HG03378 (cell line): ENCODE results near the gene SVIL.
"Not testable (repeated sequence)": the region's sequence is repeated elsewhere in the genome, so short reads cannot be mapped to it uniquely, and the experiment has no call there.

Source experiments
- ATAC-seq: cut with Tn5 transposase; IDR thresholded peaks from one replicate; pipeline ENCODE4 v1.9.1; 2021; ENCODE audit warnings: mild to moderate bottlenecking, moderate library complexity; ENCODE audit not compliant: unreplicated experiment

The SVIL gene

GRCh38 chr10:29649561-29650551 lies 15.1 kb upstream of the SVIL start:
- no peak for ATAC-seq

DNA sequence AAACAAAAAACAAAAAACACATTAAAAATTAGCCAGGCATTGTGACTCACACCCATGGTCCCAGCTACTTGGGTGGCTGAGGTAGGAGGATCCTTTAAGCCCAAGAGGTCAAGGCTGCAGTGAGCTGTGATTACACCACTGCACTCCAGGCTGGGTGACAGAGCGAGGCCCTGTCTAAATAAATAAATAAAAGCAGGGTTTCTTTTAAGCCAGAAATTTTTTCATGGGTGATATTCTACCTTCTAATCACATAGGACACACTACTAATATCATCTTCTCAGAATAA lies 14.2 kb upstream of the SVIL start:
- no peak for ATAC-seq

DNA sequence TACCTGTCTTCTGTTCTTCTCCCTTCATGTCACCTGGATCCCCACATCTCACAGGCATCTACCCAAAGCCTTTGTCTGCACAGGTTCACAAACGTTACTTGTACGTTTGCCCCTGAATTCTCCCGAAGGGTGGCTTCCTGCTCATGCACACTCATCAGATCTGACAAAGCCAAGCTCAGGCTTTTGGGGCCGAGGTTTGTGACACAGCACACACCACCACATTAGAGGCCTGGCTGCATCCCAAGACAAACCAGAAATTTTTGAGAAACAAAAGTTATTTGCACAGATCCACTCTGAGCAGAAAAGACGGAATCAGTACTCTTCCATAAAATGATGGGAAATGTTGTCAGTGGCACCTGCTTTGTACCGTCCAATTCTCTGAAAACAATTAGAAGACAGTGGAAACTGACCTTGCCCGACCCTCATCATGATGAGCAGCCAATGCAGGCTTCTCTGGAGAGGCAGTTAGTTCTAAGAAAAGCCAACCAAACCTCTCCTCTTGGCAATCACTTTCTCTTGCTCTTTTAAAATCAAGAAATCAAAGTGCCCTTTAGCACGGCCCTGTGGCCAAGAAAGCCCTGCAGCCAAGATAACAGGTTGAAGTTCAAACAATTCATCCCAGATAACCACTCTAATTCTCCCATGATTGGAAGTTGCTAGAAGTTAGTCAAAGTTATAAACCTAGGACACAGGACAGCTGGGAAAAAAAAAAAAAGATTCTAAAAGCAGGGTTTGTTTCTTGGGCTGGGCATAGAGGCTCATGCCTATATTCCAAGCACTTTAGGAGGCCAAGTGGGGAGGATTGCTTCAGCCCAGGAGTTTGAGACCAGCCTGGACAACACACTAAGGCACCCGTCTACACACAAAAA lies 13.6 kb upstream of the SVIL start:
- no peak for ATAC-seq

DNA sequence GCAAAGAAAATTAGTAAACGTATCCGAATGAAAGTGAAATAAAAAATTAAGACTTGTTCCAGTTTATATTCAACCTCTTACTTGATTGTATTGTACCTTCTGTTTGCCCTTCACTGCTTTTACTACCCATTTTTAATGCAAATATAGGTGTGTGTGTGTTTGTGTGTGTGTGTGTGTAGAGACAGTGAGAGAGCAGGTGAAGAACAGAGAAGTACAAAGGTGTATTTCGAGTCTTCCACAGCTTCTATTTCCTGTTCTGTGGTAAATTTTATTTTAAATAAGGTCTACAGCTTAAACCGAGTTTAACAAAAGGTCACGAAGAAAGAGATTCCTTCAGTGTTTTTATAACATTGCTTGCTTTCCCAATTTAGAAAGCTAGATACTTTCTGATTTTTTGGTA lies 12.7 kb upstream of the SVIL start:
- no peak for ATAC-seq

DNA sequence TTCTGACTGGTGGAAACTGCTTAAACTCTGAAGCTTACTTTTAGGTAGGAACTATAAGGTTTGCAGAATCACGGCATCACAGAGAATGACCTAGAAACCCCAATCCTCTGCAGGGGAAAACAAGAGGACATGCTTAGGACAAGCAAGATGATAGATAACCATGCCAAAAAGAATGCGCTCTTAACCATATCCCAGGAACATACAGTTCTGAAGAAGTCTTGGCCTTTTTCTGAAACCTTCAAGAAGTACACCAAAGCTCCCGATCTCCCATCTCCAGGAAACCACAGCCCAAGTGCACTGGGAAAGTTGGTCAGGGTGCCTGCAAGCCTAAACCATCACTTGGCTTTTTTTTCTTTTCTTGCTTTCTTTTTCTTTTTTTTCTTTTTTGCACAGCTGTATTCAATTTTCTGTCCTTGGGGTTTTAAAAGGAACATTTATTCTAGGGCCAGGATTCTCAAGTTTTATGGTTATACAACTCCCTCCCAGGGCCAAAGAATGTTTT lies 12.2 kb upstream of the SVIL start:
- ATAC-seq: no peak

DNA sequence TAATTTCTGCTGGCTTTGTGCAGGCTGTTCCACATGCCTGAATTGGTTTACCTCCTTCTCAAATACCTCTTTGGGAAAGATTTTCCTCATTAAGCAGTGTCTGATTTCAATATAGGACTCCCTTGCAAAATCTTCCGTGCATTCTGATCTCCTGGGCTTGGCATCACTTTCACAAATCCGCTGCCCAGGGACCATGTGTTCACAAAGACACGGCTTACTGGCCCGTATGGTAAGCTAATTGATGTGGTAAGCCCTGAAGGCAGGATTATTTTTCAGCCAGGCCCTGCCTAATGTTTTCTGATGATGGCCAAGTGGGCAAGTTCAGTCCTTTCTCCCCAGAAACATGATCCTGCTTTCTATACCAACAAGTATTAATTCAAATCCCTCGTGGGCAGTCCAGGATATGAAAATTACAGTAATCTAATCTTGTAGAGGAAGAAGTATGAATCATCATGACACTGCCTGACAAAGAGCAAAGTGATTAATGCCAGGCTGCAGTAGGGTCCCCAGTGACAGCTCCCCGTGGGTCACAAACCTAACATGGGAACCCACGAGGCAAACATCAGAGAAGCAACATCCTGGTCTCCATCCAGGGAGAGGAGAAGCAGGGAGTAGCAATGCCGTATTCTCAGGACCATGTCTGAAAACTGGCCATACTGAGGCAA lies 11.6 kb upstream of the SVIL start:
- ATAC-seq: no peak

DNA sequence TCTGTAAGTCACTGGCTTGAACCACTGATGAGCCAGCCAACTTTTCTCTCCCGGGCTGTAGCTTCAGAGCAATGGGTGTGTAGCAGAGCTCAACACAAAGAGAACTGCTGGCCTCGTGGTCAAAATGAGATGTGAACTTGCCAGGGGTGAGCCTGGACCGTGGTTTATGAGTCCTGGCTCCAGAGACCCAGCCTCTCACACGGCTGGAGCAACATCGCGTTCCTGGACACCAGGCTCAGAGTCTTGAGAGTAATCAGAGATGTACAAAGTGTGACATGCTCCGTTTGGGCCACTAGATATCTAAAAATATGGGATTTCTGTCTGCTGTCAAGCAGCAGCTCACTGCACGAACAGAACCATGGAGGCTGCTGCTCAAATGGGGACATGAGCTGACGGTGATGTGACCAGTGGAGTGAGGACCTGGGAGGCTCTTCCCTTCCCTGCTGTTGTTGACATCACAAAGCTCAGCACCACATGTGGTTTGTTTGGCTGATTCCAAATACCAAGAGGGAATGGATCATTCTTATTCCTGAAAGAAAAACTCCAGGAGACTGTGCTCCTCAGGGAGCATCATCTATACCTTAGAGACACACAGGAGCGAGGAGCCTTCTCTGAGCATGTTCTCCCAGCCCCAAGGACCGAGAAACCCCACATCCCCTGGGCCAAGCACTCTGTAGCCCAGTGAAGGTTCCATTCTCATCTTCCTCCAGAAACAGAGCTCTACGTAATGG lies 9.2 kb upstream of the SVIL start:
- no peak for ATAC-seq

- no peak for ATAC-seq
These were observed 8.2 kb upstream of the SVIL start for GRCh38 chr10:29642990-29643389.

- ATAC-seq: no peak
These were observed 2.8 kb upstream of the SVIL start for GRCh38 chr10:29637537-29637936.

GRCh38 chr10:29636178-29636577 lies 1.4 kb upstream of the SVIL start:
- no peak for ATAC-seq

GRCh38 chr10:29635711-29636144 lies 957 bp upstream of the SVIL start:
- ATAC-seq: peak; percentile 78

DNA sequence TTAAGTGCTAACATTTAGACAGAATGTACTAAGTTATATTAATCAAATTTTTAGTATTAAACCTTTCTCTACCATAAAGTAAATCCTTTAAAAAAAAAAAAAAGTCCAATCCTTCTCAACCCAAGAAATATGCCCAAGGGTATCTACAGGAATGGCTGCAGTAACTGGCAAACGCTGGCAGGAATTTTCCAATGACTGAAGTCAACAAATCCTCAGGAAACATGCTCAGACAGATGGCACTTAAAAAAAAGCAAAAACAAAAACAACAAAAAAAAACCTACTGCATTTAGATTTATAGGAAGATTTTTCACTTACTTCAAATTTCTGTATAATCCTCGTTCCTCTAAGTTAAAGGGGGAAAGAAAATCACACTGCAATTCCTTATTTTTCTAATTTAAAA lies 666 bp downstream of the SVIL start:
- no peak for ATAC-seq

- no peak for ATAC-seq
These were observed 3.8 kb downstream of the SVIL start for GRCh38 chr10:29631049-29631339.

GRCh38 chr10:29630205-29631048 lies 4.3 kb downstream of the SVIL start:
- no peak for ATAC-seq

DNA sequence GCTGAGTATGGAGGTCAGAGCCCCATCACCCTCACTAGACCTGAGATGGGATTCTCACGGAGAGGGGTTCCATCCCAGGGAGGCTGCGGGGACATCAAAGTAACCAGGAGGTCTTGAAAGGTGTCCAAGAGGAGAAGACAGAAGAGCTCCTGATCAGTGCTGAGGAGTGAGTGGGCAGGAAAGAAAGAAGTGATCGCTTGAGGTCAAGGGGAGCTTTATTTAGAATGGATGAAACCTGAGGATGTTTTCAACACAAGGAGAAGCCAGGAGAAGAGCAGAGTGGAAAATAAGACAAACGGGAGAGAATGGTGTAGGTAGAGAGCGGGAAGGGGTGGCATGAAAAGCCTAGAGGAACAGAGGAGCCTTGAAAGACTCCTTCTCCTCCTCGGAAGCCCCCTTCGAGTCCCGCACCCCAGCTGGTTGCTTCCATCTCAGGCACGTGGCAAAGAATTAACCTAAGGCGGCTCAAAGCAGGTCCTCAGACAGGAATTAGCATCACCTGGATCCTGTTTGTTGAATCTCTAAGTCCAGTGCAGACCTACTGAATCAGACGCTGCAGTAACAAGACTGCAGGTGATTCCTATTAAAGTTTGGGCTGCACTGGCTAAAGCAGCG lies 5.8 kb downstream of the SVIL start:
- ATAC-seq: no peak

DNA sequence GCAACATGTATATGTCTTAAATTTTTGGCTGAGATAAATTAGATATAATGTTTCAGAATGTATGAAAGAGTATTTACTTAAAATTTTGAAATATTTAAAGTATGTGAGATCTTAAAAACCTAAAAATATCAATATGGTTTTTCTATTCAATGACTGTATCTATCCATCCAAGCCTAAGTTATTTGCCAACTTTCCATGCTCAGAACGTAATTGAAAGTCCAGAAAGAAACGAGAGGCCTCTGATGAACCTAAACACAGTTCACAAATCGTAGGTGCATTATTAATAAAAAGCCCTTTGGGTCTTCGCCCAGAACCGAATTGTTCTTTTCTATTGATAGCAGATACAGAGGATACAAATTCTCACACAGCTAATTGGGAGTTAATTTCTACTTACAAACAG lies 6.5 kb downstream of the SVIL start:
- no peak for ATAC-seq

GRCh38 chr10:29627201-29628132 lies 7.3 kb downstream of the SVIL start:
- no peak for ATAC-seq

DNA sequence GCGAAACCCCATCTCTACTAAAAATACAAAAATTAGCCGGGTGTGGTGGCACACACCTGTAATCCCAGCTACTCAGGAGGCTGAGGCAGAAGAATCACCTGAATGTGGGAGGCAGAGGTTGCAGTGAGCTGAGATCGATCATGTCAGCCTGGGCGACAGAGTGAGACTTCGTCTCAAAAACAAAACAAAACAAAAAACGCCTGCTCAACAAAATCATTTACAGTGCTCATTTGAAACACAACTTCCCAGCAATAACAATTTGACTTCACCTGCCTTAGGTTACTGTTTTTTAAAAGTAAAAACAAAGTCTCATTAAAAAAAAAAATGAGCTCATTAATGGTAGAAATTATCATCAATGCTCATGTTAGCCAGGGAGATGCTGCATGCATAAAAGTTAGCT lies 10.4 kb downstream of the SVIL start:
- not testable (repeated sequence) for ATAC-seq
